ENCODE data around the gene BPIFB1.

BPIFB1 gene

GRCh38 chr20:33306228-33306627 is 23.2 kb downstream of the BPIFB1 start:
- Histone ChIP-seq H3K27ac (replicated peaks) (no peak overlapping the region), H3K27me3 (ENCODE audit: insufficient read depth, poor library complexity, severe bottlenecking) (no peaks in the 10 kb centered on the region), H3K4me3 (replicated peaks; ENCODE audit: insufficient read depth, low read length) (no peak overlapping the region)
- TF ChIP-seq REST (IDR thresholded peaks at IDR 0.05; ENCODE audit: insufficient replicate concordance, low read depth) (no peak), CTCF (IDR thresholded peaks at IDR 0.05; ENCODE audit: insufficient read depth, low read length) (no peak), GABPA (IDR thresholded peaks at IDR 0.05; ENCODE audit: low read depth) (no peak), SPI1 (IDR thresholded peaks at IDR 0.05; ENCODE audit: borderline replicate concordance, low read depth) (no peak), POLR2AphosphoS5 (IDR thresholded peaks at IDR 0.05; ENCODE audit: low read depth) (no peak)
- no peak for DNase-seq (ENCODE audit: low read depth in 1 of 2, low spot score in 1 of 2)

DNA sequence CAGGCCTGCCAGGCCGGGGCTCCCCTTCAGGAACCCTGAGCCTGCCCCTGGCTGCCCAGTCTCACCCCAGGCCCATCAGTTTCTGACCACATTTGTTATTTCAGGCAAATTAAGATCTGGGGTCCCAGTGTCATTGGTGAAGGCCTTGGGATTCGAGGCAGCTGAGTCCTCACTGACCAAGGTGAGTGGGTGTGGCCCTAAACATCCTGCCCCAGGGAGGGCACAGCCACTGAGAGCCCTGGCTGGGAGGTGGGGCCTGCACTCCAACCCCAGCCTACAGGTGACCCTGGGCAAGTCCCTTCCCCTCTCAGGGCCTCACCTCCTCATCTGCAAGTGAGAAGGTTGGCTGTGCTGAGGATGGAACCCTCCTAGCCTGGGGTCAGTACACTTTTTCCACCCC is 23.8 kb downstream of the BPIFB1 start:
- TF ChIP-seq CTCF (IDR thresholded peaks at IDR 0.05; ENCODE audit: insufficient read depth, low read length), result no peak
- no peak for TF ChIP-seq SPI1 (IDR thresholded peaks at IDR 0.05; ENCODE audit: borderline replicate concordance, low read depth)
- no peak for TF ChIP-seq REST (IDR thresholded peaks at IDR 0.05; ENCODE audit: insufficient replicate concordance, low read depth)
- TF ChIP-seq GABPA (IDR thresholded peaks at IDR 0.05; ENCODE audit: low read depth), result no peak
- no peak for TF ChIP-seq POLR2AphosphoS5 (IDR thresholded peaks at IDR 0.05; ENCODE audit: low read depth)
- Histone ChIP-seq H3K4me3 (replicated peaks; ENCODE audit: insufficient read depth, low read length) (no peak overlapping the region), H3K27me3 (ENCODE audit: insufficient read depth, poor library complexity, severe bottlenecking) (no peaks in the 10 kb centered on the region), H3K27ac (replicated peaks) (no peak overlapping the region)
- DNase-seq (ENCODE audit: low read depth in 1 of 2, low spot score in 1 of 2), result no peak

- TF ChIP-seq GABPA (IDR thresholded peaks at IDR 0.05; ENCODE audit: low read depth) (no peak), REST (IDR thresholded peaks at IDR 0.05; ENCODE audit: insufficient replicate concordance, low read depth) (no peak), SPI1 (IDR thresholded peaks at IDR 0.05; ENCODE audit: borderline replicate concordance, low read depth) (no peak), CTCF (IDR thresholded peaks at IDR 0.05; ENCODE audit: insufficient read depth, low read length) (no peak), POLR2AphosphoS5 (IDR thresholded peaks at IDR 0.05; ENCODE audit: low read depth) (no peak)
- H3K27me3 ChIP-seq (ENCODE audit: insufficient read depth, poor library complexity, severe bottlenecking), result no peaks in the 10 kb centered on the region
- H3K4me3 ChIP-seq (replicated peaks; ENCODE audit: insufficient read depth, low read length), result no peak overlapping the region
- H3K27ac ChIP-seq (replicated peaks), result no peak overlapping the region
- no peak for DNase-seq (ENCODE audit: low read depth in 1 of 2, low spot score in 1 of 2)
Measured at GRCh38 chr20:33308668-33309067, 25.7 kb downstream of the BPIFB1 start.

Measured in HL-60 (cell line).